GM21360 (cell line): ENCODE results near the gene IFRD1.
"Not testable (repeated sequence)": the region's sequence is repeated elsewhere in the genome, so short reads cannot be mapped to it uniquely, and the experiment has no call there.

Source experiments
- ATAC-seq: cut with Tn5 transposase; IDR thresholded peaks from one replicate; pipeline ENCODE4 v1.9.1; 2021; ENCODE audit warnings: mild to moderate bottlenecking, moderate library complexity; ENCODE audit not compliant: unreplicated experiment

IFRD1 gene

DNA sequence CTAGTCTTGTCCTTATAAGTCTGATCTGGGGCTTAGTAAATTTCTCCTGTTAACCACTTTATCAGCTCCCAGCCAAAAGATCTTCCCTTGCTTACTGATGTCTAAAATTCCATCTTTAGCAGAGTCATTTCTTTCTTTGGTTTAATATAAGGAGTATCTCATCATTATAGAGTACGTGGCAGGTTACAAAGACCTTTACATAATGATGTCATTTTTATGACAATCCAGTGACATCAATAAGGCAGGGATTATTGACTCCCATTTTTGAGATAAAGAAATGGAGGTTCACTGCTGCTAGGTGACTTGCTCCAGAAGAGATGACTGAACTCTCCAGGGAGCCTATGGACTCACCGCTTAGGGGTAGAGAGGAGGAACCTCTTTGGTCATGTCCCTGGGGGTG, 8.1 kb upstream of the IFRD1 start:
- ATAC-seq: no peak

DNA sequence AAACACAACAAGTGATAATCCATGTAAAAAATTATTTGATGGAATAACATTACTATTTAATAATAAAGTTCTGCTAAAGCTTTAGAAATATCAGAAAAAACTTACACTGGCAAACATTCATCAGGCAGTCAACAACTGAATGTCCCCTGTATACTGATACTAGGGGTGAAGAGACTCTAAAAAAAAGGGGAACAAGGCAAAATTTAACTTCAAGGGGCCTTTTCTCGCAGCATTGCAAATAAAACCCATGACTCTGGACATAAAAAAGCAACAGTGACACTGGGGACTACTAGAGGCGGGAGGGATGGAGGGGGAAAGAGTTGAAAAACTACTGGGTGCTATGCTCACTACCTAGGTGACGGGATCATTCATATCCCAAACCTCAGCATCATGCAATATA, 5.8 kb upstream of the IFRD1 start:
- no peak for ATAC-seq

- no peak for ATAC-seq
These were observed 3.8 kb upstream of the IFRD1 start for GRCh38 chr7:112446431-112446830.

- no peak for ATAC-seq
These were observed 2.9 kb upstream of the IFRD1 start for GRCh38 chr7:112447406-112447805.

GRCh38 chr7:112448381-112448780, 1.9 kb upstream of the IFRD1 start:
- ATAC-seq: no peak

DNA sequence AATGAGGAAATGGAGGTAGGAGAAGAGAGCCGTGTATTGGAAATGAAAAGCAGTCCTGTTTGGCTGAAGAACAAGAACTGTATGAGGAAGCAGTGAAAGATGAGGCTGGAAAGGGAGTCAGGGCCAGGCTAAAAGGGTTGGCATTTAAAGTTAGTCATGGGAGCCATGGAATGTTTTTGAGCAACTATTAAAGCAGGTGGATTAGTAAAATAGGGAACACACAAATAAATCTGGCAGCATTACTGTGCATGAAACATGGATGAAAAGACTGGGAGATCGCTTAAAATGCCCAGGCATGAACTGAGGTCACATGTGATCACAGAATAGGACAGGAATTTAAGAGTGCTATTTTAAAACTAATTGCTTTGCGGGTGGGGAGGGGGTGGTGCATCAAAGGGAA, 1.4 kb upstream of the IFRD1 start:
- no peak for ATAC-seq

DNA sequence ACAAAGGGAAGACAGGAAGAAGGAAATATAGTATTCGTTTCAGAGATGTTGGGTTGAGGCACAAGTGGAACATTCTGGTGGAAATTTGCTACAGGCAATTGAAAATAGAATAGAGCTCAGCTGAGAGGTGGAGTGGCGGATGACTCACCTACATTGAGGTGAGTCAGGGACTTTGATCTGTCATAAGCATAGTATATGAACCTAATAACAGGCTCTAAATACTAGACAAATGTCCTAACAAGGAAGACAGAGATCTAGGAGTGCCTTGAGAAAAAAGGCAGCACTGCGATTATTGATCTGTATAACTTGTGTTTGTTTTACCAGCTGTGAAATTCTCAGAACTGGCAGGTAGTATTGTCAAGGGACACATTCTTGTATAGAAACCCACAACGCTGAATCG, 907 bp upstream of the IFRD1 start:
- no peak for ATAC-seq

- peak; percentile 82 for ATAC-seq
These were observed 824 bp downstream of the IFRD1 start for GRCh38 chr7:112450807-112451761.

GRCh38 chr7:112452102-112452888, 2.0 kb downstream of the IFRD1 start:
- no peak for ATAC-seq

GRCh38 chr7:112453505-112454171, 3.4 kb downstream of the IFRD1 start:
- ATAC-seq: no peak

DNA sequence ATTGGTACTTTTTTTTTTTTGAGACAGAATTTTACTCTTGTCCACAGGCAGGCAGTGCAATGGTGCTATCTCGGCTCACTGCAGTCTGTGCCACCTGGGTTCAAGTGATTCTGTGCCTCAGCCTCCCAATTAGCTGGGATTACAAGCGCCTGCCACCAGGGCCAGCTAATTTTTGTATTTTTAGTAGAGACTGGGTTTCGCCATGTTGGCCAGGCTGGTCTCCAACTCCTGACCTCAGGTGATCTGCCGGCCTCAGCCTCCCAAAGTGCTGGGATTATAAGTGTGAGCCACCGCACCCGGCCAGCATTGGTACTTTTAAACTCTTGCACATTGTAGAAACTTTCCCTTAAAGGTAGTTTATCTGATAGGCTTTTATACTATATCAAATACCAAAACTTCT, 3.9 kb downstream of the IFRD1 start:
- not testable (repeated sequence) for ATAC-seq

- ATAC-seq: no peak
These were observed 9.4 kb downstream of the IFRD1 start for GRCh38 chr7:112459645-112460044.

DNA sequence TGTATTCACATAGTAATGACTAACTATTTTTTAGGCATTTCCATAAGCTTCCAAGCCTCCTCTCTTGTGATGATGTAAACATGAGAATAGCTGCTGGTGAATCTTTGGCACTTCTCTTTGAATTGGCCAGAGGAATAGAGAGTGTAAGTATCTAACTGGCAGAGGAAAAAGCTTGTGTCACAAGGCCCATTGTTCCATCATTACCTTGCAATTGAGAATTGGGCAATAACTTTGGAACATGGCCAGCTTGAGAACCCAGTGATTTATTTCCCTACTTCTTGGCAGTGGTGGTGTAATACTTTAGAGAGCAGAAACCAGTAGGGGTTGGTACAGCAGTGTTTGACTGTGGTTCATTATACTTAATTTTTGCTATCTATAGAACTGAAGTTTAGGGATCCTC, 12.0 kb downstream of the IFRD1 start:
- no peak for ATAC-seq

DNA sequence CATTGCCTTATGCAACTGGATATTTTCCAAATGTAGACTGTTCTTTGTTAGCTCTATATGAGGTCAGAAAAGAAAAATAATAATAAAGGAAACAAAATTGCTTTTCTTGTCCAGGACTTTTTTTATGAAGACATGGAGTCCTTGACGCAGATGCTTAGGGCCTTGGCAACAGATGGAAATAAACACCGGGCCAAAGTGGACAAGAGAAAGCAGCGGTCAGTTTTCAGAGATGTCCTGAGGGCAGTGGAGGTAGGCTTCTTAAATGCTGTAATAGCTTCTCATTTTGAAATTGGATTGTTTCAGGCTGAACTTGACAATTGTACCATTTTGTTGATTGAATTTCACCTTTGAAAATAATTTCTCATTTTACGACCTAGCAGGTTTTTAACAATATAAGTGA, 17.6 kb downstream of the IFRD1 start:
- no peak for ATAC-seq

DNA sequence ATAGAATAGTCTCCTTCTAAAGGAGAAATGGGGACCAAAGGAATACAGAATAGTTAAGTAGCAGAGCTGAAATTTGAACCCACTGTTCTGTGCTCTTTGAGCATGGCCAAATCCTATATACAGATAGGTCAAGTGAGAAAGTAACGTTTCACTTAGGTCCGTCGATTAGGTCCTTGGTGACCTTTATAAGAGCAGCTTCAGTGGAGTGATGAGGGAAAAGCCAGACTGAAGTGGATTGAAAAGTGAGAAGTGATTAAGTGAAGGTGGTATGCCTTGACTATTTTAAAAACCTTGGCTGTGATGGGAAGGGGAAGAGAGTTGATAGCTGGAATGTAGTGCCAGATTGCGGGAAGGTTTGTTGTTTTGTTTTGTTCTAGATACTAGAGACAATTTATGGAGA, 19.9 kb downstream of the IFRD1 start:
- no peak for ATAC-seq

- no peak for ATAC-seq
These were observed 26.3 kb downstream of the IFRD1 start for GRCh38 chr7:112476390-112477052.

DNA sequence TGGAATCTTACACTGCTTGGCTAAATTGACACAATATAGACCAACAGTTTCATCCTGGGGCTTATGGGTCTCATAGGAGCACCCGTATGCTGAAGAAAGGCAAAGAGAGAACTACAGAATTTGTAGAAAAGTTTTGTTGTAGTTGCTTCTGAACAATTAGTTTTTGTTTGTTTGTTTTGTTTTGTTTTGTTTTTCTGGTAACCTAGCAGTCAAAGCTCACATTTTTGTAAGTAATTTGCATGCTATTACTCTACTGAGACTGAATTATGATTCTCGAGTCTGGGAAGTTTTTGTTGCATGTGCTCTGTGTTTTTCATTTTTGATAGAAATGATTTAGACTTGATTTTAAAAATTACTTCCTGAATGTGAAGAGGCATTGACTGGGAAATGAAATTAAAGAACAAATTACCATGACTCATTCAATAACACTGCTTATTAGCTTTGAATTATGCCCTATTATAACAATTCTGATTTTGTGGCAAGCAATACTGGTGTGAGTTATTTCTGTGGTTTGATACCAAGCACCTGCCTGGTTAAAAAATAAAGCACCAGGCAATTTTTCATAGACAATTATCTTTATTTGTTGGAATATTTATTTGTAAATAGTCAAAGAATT, 31.0 kb downstream of the IFRD1 start:
- ATAC-seq: no peak

GRCh38 chr7:112481833-112482670, 31.8 kb downstream of the IFRD1 start:
- ATAC-seq: no peak

DNA sequence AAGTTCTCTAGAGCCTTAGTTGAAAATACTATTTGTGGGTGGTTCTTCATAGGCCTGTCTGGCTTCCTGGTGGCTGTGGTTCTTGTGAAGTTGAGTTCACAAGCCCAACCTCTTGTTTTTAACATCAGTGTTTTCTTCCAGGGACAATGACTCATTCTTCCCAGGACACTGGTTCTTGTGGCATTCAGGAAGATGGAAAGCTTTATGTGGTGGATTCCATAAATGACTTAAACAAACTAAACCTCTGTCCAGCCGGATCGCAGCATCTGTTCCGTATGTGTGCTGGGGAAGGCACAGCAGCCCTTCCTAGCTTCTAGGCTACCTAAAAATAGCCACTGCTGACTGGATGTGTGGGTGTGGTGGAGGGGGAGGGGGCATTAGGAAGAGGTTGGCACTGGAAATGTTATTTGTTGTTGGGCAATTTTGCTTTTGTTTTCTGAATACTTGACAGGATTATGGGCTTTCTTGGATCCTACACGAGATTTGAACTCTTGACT, 34.5 kb downstream of the IFRD1 start:
- no peak for ATAC-seq
